ENCODE data around the gene SPEM1. TPM values are rescaled to one million over a fixed set of nuclear protein-coding genes. Genes with fewer than 3 reads are reported as not detected.

The SPEM1 gene
- total and polyA plus RNA-seq, 2 of the 13 experiments (the other 11 are each of a cell fraction or from before 2014, with no cell fraction given): not detected

GRCh38 chr17:7403977-7404736 lies 16.0 kb upstream of the SPEM1 start, which contains the start of gene TMEM256 (continued):
- peak; percentile 4; the same call in 1 of the 2 replicates for TF ChIP-seq ZNF740 (CRISPR knock-in tag; IDR thresholded peaks at IDR 0.05)
- TF ChIP-seq SNAPC4 (CRISPR knock-in tag; IDR thresholded peaks at IDR 0.05): peak; percentile 97
- TF ChIP-seq YY1 (IDR thresholded peaks at IDR 0.05; ENCODE audit: insufficient read depth, insufficient replicate concordance, low read depth, low read length): peak; percentile 90
- TF ChIP-seq MED1 (CRISPR knock-in tag; IDR thresholded peaks at IDR 0.05): peak; percentile 51; the same call in 1 of the 2 replicates
- TF ChIP-seq REXO4 (CRISPR knock-in tag; IDR thresholded peaks at IDR 0.05; ENCODE audit: borderline replicate concordance): no peak
- TF ChIP-seq POLR2AphosphoS5 (IDR thresholded peaks at IDR 0.05; ENCODE audit: low read depth, low read length): peak; percentile 94
- peak; percentile 71 for TF ChIP-seq TFDP2 (CRISPR knock-in tag; IDR thresholded peaks at IDR 0.05)
- TF ChIP-seq ZNF547 (CRISPR knock-in tag; IDR thresholded peaks at IDR 0.05): peak; percentile 66
- peak; percentile 75 for TF ChIP-seq THAP11 (CRISPR knock-in tag; IDR thresholded peaks at IDR 0.05)
- TF ChIP-seq SNAPC5 (CRISPR knock-in tag; IDR thresholded peaks at IDR 0.05; ENCODE audit: borderline replicate concordance): peak; percentile 73; the same call in 1 of the 2 replicates
- peak; percentile 57; the same call in 1 of the 2 replicates for TF ChIP-seq HHEX (CRISPR knock-in tag; IDR thresholded peaks at IDR 0.05)
- no peak for TF ChIP-seq ZNF10 (CRISPR knock-in tag; IDR thresholded peaks at IDR 0.05; ENCODE audit: borderline replicate concordance, low read depth)
- 0 out of 2 replicates have a peak, but pooled peaks have one; percentile 30 for TF ChIP-seq GTF2F1 (IDR thresholded peaks at IDR 0.05; ENCODE audit: low read length)
- peak; percentile 78 for TF ChIP-seq AGO2 (optimal IDR thresholded peaks at IDR 0.05; ENCODE audit: low read depth, low read length)
- TF ChIP-seq, protein P1, sequence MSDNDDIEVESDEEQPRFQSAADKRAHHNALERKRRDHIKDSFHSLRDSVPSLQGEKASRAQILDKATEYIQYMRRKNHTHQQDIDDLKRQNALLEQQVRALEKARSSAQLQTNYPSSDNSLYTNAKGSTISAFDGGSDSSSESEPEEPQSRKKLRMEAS (IDR thresholded peaks at IDR 0.05): peak; percentile 22; the same call in 1 of the 2 replicates
- no peak for TF ChIP-seq LBX2 (CRISPR knock-in tag; IDR thresholded peaks at IDR 0.05; ENCODE audit: borderline replicate concordance)
- TF ChIP-seq NR1H2 (CRISPR knock-in tag; IDR thresholded peaks at IDR 0.05; ENCODE audit: borderline replicate concordance, low read depth): 0 out of 2 replicates have a peak, but pooled peaks have one; percentile 43
- TF ChIP-seq, protein P2, sequence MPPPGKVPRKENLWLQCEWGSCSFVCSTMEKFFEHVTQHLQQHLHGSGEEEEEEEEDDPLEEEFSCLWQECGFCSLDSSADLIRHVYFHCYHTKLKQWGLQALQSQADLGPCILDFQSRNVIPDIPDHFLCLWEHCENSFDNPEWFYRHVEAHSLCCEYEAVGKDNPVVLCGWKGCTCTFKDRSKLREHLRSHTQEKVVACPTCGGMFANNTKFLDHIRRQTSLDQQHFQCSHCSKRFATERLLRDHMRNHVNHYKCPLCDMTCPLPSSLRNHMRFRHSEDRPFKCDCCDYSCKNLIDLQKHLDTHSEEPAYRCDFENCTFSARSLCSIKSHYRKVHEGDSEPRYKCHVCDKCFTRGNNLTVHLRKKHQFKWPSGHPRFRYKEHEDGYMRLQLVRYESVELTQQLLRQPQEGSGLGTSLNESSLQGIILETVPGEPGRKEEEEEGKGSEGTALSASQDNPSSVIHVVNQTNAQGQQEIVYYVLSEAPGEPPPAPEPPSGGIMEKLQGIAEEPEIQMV (CRISPR knock-in tag; IDR thresholded peaks at IDR 0.05; ENCODE audit: low read depth): no peak
- no peak for TF ChIP-seq ZEB1 (IDR thresholded peaks at IDR 0.05; ENCODE audit: insufficient replicate concordance, low read depth)
